Lower leg skin (tissue), 3 donors: ENCODE data around the gene HEXIM2.

Source experiments
- CTCF ChIP-seq, 3 donors: fragments of 450-650 bp; IDR thresholded peaks; one replicate each; pipeline ENCODE4 v1.5.1; 2016; ENCODE audit warnings: antibody characterized with exemption in 3 of 3, mild to moderate bottlenecking in 3 of 3, moderate library complexity in 2 of 3
- POLR2A ChIP-seq, 2 donors: fragments of 450-650 bp; IDR thresholded peaks; one replicate each; pipeline ENCODE4 v1.6.1; 2016 to 2017; ENCODE audit warnings: antibody characterized with exemption in 2 of 2, mild to moderate bottlenecking in 1 of 2, moderate library complexity in 1 of 2

- TF ChIP-seq CTCF (IDR thresholded peaks at IDR 0.05) (no peak), POLR2A (IDR thresholded peaks at IDR 0.05) (no peak)
Measured at GRCh38 chr17:45127207-45127547, 34.5 kb upstream of the HEXIM2 start.
